ENCODE measurements around the gene SPEG. TPM values are rescaled to one million over a fixed set of nuclear protein-coding genes. Genes with fewer than 3 reads are reported as not detected.

SPEG gene
- total and polyA plus RNA-seq, 4 donors, result 3.7 to 15.6 (median 9.6) TPM

DNA sequence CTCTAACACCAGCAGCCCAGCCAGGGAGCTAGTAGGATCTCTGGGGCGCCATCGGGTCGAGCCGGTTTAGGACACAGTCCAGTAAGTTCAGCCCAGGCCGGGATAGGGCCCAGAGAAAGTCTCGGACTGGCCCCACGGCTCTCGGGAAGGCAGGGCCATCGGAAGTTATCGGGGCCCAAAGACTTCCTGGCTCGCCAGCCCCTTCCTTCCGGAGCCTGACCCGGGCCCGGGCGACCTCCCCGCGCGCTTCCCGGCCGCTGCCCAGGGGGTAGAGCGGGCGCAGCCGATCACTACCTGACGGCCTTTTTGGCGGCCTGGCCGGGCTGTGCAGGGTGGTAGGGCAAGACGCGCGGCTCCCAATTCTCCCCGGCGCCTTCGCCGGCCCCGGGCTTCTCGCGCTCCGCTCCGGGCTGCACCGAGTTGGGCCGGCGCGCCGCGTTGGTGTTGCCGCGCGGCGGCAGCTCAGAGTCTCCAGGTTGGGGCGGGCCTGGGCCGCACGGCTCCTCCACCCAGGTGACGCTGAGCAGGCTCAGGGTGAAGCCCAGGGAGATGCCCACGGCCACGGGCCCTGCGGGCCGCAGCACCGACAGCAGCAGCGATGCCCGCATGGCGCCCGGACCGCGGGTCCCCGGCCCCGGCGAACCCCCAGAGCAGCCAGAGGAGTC, 108.4 kb downstream of the SPEG start:
- Histone ChIP-seq H3K9ac (ENCODE audit: insufficient read depth in 1 of 2, low read length in 2 of 2) (peak overlapping the region; percentile 16 to 73), H3K4me3 (peak overlapping the region; percentile 63), H3K4me1 (ENCODE audit: control insufficient read depth in 5 of 5, insufficient read depth in 5 of 5, low read length in 5 of 5) (peaks cover 0 to 40% (median 14%) of the 10 kb centered on the region in 5 donors), H3K36me3 (ENCODE audit: control insufficient read depth in 4 of 4, insufficient read depth in 4 of 4, low read length in 4 of 4) (peaks cover 3 to 13% (median 12%) of the 10 kb centered on the region in 4 donors), H3K27me3 (ENCODE audit: control insufficient read depth in 3 of 3, insufficient read depth in 3 of 3, low read length in 2 of 3) (no peaks in the 10 kb centered on the region), H3K9me3 (ENCODE audit: control insufficient read depth in 4 of 4, insufficient read depth in 3 of 4, low read length in 3 of 4) (no peaks in the 10 kb centered on the region), H3K27ac (ENCODE audit: low read depth in 1 of 2, low read length in 1 of 2) (peak overlapping the region; percentile 88 to 96)
- WGBS, 2 donors, result 1% methylated on average over 50 to 66 of the region's 66 CpGs
- DNase-seq (peak in 1 of 3 donors; percentile 32), ATAC-seq (ENCODE audit: insufficient read depth, low FRiP score) (peak; percentile 30)
- TF ChIP-seq, protein P1, sequence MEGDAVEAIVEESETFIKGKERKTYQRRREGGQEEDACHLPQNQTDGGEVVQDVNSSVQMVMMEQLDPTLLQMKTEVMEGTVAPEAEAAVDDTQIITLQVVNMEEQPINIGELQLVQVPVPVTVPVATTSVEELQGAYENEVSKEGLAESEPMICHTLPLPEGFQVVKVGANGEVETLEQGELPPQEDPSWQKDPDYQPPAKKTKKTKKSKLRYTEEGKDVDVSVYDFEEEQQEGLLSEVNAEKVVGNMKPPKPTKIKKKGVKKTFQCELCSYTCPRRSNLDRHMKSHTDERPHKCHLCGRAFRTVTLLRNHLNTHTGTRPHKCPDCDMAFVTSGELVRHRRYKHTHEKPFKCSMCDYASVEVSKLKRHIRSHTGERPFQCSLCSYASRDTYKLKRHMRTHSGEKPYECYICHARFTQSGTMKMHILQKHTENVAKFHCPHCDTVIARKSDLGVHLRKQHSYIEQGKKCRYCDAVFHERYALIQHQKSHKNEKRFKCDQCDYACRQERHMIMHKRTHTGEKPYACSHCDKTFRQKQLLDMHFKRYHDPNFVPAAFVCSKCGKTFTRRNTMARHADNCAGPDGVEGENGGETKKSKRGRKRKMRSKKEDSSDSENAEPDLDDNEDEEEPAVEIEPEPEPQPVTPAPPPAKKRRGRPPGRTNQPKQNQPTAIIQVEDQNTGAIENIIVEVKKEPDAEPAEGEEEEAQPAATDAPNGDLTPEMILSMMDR (IDR thresholded peaks at IDR 0.05; ENCODE audit: control extremely low read depth, extremely low read depth), result no peak

DNA sequence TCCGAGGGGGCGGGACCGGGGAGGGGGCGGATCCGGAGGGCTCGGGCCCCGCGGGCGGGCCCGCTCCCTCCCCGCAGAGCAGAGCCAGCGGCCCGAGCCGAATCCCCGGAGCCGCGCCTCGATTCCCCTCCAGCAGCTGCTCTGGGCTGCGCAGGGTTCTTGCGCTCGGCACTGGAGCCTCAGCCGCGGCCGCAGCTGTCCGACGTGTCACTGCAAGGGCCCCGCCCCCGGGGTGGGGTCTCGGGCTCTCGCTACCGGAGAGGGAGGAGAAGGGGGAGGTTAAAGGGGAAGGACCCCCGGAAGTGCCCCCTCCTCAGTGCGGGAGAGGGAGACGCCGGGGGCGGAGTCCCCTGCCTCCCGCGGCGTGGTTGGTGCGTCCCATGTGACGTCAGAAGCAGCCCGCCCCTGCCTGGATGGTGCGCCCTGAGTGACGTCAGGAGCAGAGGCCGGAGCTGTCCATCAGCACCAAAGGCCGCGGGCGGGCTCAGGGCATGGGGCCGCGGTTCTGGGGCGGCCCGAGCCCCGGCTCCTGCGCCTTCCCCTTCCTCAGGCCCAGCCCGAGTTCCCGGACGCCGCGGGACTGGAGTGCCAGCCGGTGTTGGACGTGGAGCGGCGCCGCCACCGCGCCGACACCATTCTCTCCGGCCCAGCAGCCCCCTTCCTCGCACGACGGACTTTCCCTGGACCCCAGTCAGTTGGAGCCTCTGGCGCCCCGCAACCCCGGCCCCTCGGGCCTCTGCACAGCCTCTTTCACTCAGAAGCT, 109.1 kb downstream of the SPEG start, which contains the start of the genes CHPF and TMEM198:
CHPF (minus strand) TSS at position 214 of the 763 bp plus-strand sequence. CDS start 271 bp downstream, outside the sequence.
TMEM198 (plus strand) TSS at position 433 of the 763 bp plus-strand sequence. CDS start 700 bp downstream, outside the sequence.
- TF ChIP-seq, protein P1 (IDR thresholded peaks at IDR 0.05; ENCODE audit: control extremely low read depth, extremely low read depth), result no peak
- peaks cover 0 to 33% (median 8%) of the 10 kb centered on the region in 5 donors for H3K4me1 ChIP-seq (ENCODE audit: control insufficient read depth in 5 of 5, insufficient read depth in 5 of 5, low read length in 5 of 5)

DNA sequence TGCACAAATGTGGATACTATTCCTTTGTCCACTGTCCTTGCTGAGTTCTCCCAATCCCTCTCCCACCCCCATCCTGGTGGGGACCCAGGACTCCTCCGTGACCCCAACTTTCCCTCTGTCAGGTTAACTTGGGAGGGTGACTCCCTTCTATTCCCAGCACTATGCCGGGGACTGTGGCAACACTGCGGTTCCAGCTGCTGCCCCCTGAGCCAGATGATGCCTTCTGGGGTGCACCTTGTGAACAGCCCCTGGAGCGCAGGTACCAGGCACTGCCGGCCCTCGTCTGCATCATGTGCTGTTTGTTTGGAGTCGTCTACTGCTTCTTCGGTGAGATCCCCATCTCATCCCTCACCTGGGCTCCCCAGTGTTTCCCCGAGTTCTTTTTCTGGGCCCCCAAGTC, 109.9 kb downstream of the SPEG start:
- no peak for DNase-seq
- Histone ChIP-seq H3K9me3 (ENCODE audit: control insufficient read depth in 4 of 4, insufficient read depth in 3 of 4, low read length in 3 of 4) (no peaks in the 10 kb centered on the region), H3K27me3 (ENCODE audit: control insufficient read depth in 3 of 3, insufficient read depth in 3 of 3, low read length in 2 of 3) (no peaks in the 10 kb centered on the region), H3K36me3 (ENCODE audit: control insufficient read depth in 4 of 4, insufficient read depth in 4 of 4, low read length in 4 of 4) (peaks cover 0 to 12% (median 10%) of the 10 kb centered on the region in 4 donors), H3K27ac (ENCODE audit: low read depth in 1 of 2, low read length in 1 of 2) (no peak overlapping the region), H3K9ac (ENCODE audit: insufficient read depth in 1 of 2, low read length in 2 of 2) (peak overlapping the region; percentile 26 to 59), H3K4me3 (no peak overlapping the region), H3K4me1 (ENCODE audit: control insufficient read depth in 5 of 5, insufficient read depth in 5 of 5, low read length in 5 of 5) (peaks cover 0 to 27% (median 6%) of the 10 kb centered on the region in 5 donors)
- no peak for ATAC-seq (ENCODE audit: insufficient read depth, low FRiP score)
- 43 to 50% methylated on average over 9 of the region's 9 CpGs for WGBS, 2 donors
- TF ChIP-seq, protein P1 (IDR thresholded peaks at IDR 0.05; ENCODE audit: control extremely low read depth, extremely low read depth), result no peak

More for the DNA sequence above, 109.1 kb downstream of the SPEG start, which contains the start of the genes CHPF and TMEM198:
- DNase-seq, result peak; percentile 99 to 100 (median 99)
- 1% methylated on average over 57 to 75 of the region's 75 CpGs for WGBS, 2 donors
- ATAC-seq (ENCODE audit: insufficient read depth, low FRiP score), result peak; percentile 83
- Histone ChIP-seq H3K27ac (ENCODE audit: low read depth in 1 of 2, low read length in 1 of 2) (peak within 1 kb of the TSS; percentile 88 to 96), H3K27me3 (ENCODE audit: control insufficient read depth in 3 of 3, insufficient read depth in 3 of 3, low read length in 2 of 3) (no peaks in the 10 kb centered on the region), H3K9ac (ENCODE audit: insufficient read depth in 1 of 2, low read length in 2 of 2) (peak within 1 kb of the TSS; percentile 26 to 73), H3K36me3 (ENCODE audit: control insufficient read depth in 4 of 4, insufficient read depth in 4 of 4, low read length in 4 of 4) (peaks cover 3 to 14% (median 12%) of the 10 kb centered on the region in 4 donors), H3K9me3 (ENCODE audit: control insufficient read depth in 4 of 4, insufficient read depth in 3 of 4, low read length in 3 of 4) (no peaks in the 10 kb centered on the region), H3K4me3 (peak within 1 kb of the TSS; percentile 63)
